DND-41 (cell line): Measurements from ENCODE around the gene MRLN.

ENCODE experiments used
- ATAC-seq: fragments of 200-7000 bp; cut with Tn5 transposase; 3 replicates; pipeline ENCODE4 v1.9.1; 2021; ENCODE audit warnings: low read depth; ENCODE audit not compliant: insufficient read depth
- DNase-seq: peaks from one replicate; pipeline ENCODE4 v3.0.0-alpha.2; 2020
- H2AFZ ChIP-seq: 2 replicates; pipeline ENCODE4 v1.6.0; 2012; ENCODE audit warnings: low read depth, low read length
- H3K27ac ChIP-seq: 2 replicates; pipeline ENCODE4 v1.5.1; 2012; ENCODE audit warnings: low read length, inconsistent platforms
- H3K27me3 ChIP-seq: fragments of 200-600 bp; sonication (generic); 2 replicates; pipeline ENCODE4 v1.6.0; 2012; ENCODE audit warnings: low read length, mild to moderate bottlenecking, inconsistent platforms; ENCODE audit not compliant: insufficient read depth, poor library complexity
- H3K36me3 ChIP-seq: 2 replicates; pipeline ENCODE4 v1.5.1; 2012; ENCODE audit warnings: low read length, inconsistent platforms; ENCODE audit not compliant: insufficient read depth
- H3K4me1 ChIP-seq: 2 replicates; pipeline ENCODE4 v1.5.1; 2012; ENCODE audit warnings: mild to moderate bottlenecking, low read length; ENCODE audit not compliant: insufficient read depth
- H3K4me2 ChIP-seq: 2 replicates; pipeline ENCODE4 v1.6.0; 2012; ENCODE audit warnings: mild to moderate bottlenecking, moderate library complexity, low read length, inconsistent platforms; ENCODE audit not compliant: insufficient read depth
- H3K4me3 ChIP-seq, 2 experiments: fragments of 200-600 bp in 1 of 2; shearing (Covaris generic) in 1 of 2; 2 replicates each; pipeline ENCODE4 v1.5.1; 2012 to 2016; ENCODE audit warnings: inconsistent platforms in 2 of 2, low read length in 2 of 2, mild to moderate bottlenecking in 2 of 2, low read depth in 1 of 2, moderate library complexity in 1 of 2
- H3K79me2 ChIP-seq: 2 replicates; pipeline ENCODE4 v1.6.0; 2012; ENCODE audit warnings: low read length, inconsistent platforms; ENCODE audit not compliant: insufficient read depth
- H3K9ac ChIP-seq: 2 replicates; pipeline ENCODE4 v1.6.0; 2012; ENCODE audit warnings: low read depth, mild to moderate bottlenecking, inconsistent platforms, low read length, moderate library complexity
- H3K9me3 ChIP-seq: 2 replicates; pipeline ENCODE4 v1.5.1; 2012; ENCODE audit warnings: low read length, moderate library complexity, mild to moderate bottlenecking, inconsistent platforms; ENCODE audit not compliant: insufficient read depth, severe bottlenecking
- H4K20me1 ChIP-seq: 2 replicates; pipeline ENCODE4 v1.6.0; 2012; ENCODE audit warnings: low read length; ENCODE audit not compliant: insufficient read depth
- CTCF ChIP-seq: IDR thresholded peaks from 2 replicates; pipeline ENCODE4 v1.5.1; 2012; ENCODE audit warnings: borderline replicate concordance, low read length, moderate library complexity, mild to moderate bottlenecking; ENCODE audit not compliant: poor library complexity, severe bottlenecking; ENCODE audit errors: extremely low read depth
- EZH2 ChIP-seq: IDR thresholded peaks from 3 replicates; pipeline ENCODE4 v1.6.1; 2012; ENCODE audit warnings: borderline replicate concordance, low read depth, mild to moderate bottlenecking, moderate library complexity, low read length, inconsistent platforms; ENCODE audit not compliant: severe bottlenecking

The MRLN gene

GRCh38 chr10:59773088-59773487 lies 19.8 kb upstream of the MRLN start:
- no peak overlapping the region for H3K27ac ChIP-seq
- no peaks in the 10 kb centered on the region for H3K36me3 ChIP-seq
- no peak for DNase-seq
- H3K4me2 ChIP-seq = no peak overlapping the region
- H3K9ac ChIP-seq = no peak overlapping the region
- H4K20me1 ChIP-seq = no peaks in the 10 kb centered on the region
- no peaks in the 10 kb centered on the region for H3K27me3 ChIP-seq
- TF ChIP-seq CTCF (no peak), EZH2 (no peak)
- no peak overlapping the region for H2AFZ ChIP-seq
- no peak for ATAC-seq
- H3K4me1 ChIP-seq = no peaks in the 10 kb centered on the region
- H3K79me2 ChIP-seq = no peaks in the 10 kb centered on the region
- H3K9me3 ChIP-seq = peaks cover 4% of the 10 kb centered on the region
- no peak overlapping the region for H3K4me3 ChIP-seq

GRCh38 chr10:59771162-59771807 lies 18.0 kb upstream of the MRLN start:
- no peaks in the 10 kb centered on the region for H3K36me3 ChIP-seq
- H3K4me2 ChIP-seq = no peak overlapping the region
- H3K4me3 ChIP-seq = no peak overlapping the region
- no peak for TF ChIP-seq EZH2
- TF ChIP-seq CTCF = no peak
- no peaks in the 10 kb centered on the region for H3K27me3 ChIP-seq
- ATAC-seq (no peak), DNase-seq (no peak)
- H3K9me3 ChIP-seq = no peaks in the 10 kb centered on the region
- no peak overlapping the region for H3K27ac ChIP-seq
- H4K20me1 ChIP-seq = no peaks in the 10 kb centered on the region
- no peak overlapping the region for H3K9ac ChIP-seq
- H3K79me2 ChIP-seq = no peaks in the 10 kb centered on the region
- H2AFZ ChIP-seq = no peak overlapping the region
- no peaks in the 10 kb centered on the region for H3K4me1 ChIP-seq

DNA sequence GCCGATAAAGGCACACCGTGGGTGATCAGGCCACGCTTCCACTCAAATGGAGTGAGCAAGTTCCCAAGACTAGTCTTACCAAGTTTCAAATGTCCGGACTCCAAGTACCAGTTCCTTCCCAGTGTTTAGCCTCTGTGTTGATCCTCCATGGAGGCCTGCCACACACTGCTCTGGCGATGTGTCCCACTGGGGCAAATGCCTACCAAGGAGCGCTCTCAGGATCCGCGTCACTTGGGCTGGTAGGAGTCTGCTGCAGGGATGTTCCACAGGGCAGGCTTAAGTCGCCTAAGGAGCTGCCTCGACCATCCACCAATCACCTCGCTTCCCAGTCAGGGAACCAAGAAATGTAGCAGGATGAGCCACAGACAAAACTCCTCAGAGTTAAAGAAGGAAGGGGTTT lies 17.4 kb upstream of the MRLN start:
- TF ChIP-seq EZH2 (no peak), CTCF (no peak)
- Histone ChIP-seq H3K36me3 (no peaks in the 10 kb centered on the region), H3K4me2 (no peak overlapping the region), H3K9ac (no peak overlapping the region), H4K20me1 (no peaks in the 10 kb centered on the region), H3K4me3 (no peak overlapping the region), H3K79me2 (no peaks in the 10 kb centered on the region), H2AFZ (no peak overlapping the region), H3K9me3 (no peaks in the 10 kb centered on the region), H3K4me1 (no peaks in the 10 kb centered on the region), H3K27me3 (no peaks in the 10 kb centered on the region), H3K27ac (no peak overlapping the region)
- DNase-seq (no peak), ATAC-seq (no peak)
